Keratinocyte (primary cell): ENCODE results near the gene MLEC. TPM values are rescaled to one million over a fixed set of nuclear protein-coding genes. Genes with fewer than 3 reads are reported as not detected.

ENCODE experiments used
- DNase-seq: peaks from one replicate; pipeline ENCODE4 v3.0.0-alpha.2; 2011; ENCODE audit warnings: low read depth, missing footprints, low spot score
- FAIRE-seq: peaks from 2 replicates; lab custom pipeline; 2011; peaks lifted over from hg19 to GRCh38; lab: Jason Lieb, UNC
- H2AFZ ChIP-seq: 2 replicates; pipeline ENCODE4 v1.6.0; 2012; ENCODE audit warnings: low read length, control low read depth, inconsistent platforms; ENCODE audit not compliant: control insufficient read depth
- H3K27ac ChIP-seq: 2 replicates; pipeline ENCODE4 v1.5.1; 2011; ENCODE audit warnings: low read length; ENCODE audit not compliant: control insufficient read depth, insufficient read depth
- H3K27me3 ChIP-seq: 3 replicates; pipeline ENCODE4 v1.6.0; 2011; ENCODE audit warnings: low read length; ENCODE audit not compliant: control insufficient read depth, insufficient read depth; ENCODE audit errors: extremely low read depth
- H3K36me3 ChIP-seq, 2 experiments: 2 replicates in 1 of 2; 3 replicates in 1 of 2; pipeline ENCODE4 v1.5.1; 2011; ENCODE audit warnings: low read length in 2 of 2, mild to moderate bottlenecking in 1 of 2; ENCODE audit not compliant: control insufficient read depth in 2 of 2, insufficient read depth in 2 of 2; ENCODE audit errors: extremely low read depth in 1 of 2
- H3K4me1 ChIP-seq: 3 replicates; pipeline ENCODE4 v1.5.1; 2011; ENCODE audit warnings: low read length; ENCODE audit not compliant: control insufficient read depth, insufficient read depth; ENCODE audit errors: extremely low read depth
- H3K4me2 ChIP-seq: 3 replicates; pipeline ENCODE4 v1.6.0; 2011; ENCODE audit warnings: low read depth, low read length; ENCODE audit not compliant: control insufficient read depth, insufficient read depth; ENCODE audit errors: extremely low read depth
- H3K4me3 ChIP-seq, 3 experiments: fragments of 200-600 bp in 1 of 3; sonication (generic) in 1 of 3; 2 replicates in 2 of 3; 3 replicates in 1 of 3; pipeline ENCODE4 v1.5.1; 2011 to 2016; ENCODE audit warnings: low read length in 3 of 3, mild to moderate bottlenecking in 3 of 3, control low read depth in 2 of 3, inconsistent platforms in 1 of 3, low read depth in 1 of 3, mixed read lengths in 1 of 3, mixed run types in 1 of 3, moderate library complexity in 1 of 3; ENCODE audit not compliant: control insufficient read depth in 2 of 3, insufficient read depth in 2 of 3; ENCODE audit errors: extremely low read depth in 1 of 3
- H3K79me2 ChIP-seq: 2 replicates; pipeline ENCODE4 v1.6.0; 2012; ENCODE audit warnings: low read length; ENCODE audit not compliant: control insufficient read depth, insufficient read depth
- H3K9ac ChIP-seq: 3 replicates; pipeline ENCODE4 v1.6.0; 2011; ENCODE audit warnings: low read length; ENCODE audit not compliant: control insufficient read depth, insufficient read depth; ENCODE audit errors: extremely low read depth
- H3K9me1 ChIP-seq: 3 replicates; pipeline ENCODE4 v1.6.0; 2011; ENCODE audit warnings: low read length; ENCODE audit not compliant: control insufficient read depth, insufficient read depth; ENCODE audit errors: extremely low read depth
- H3K9me3 ChIP-seq: 2 replicates; pipeline ENCODE4 v1.5.1; 2012; ENCODE audit warnings: low read depth, low read length; ENCODE audit not compliant: control insufficient read depth
- H4K20me1 ChIP-seq: 3 replicates; pipeline ENCODE4 v1.6.0; 2011; ENCODE audit warnings: low read length; ENCODE audit not compliant: control insufficient read depth, insufficient read depth; ENCODE audit errors: extremely low read depth
- EZH2 ChIP-seq: IDR thresholded peaks from one replicate; pipeline ENCODE4 v1.6.1; 2012; ENCODE audit warnings: inconsistent platforms, mild to moderate bottlenecking, low read length, moderate library complexity
- dilution Hi-C: fragments of 300-500 bp; cut with MboI; formaldehyde crosslinking; loops from one replicate; pipeline ENCODE4 v1.7.0; 2020; ENCODE audit warnings: low sequenced_read_pairs; ENCODE audit not compliant: extremely low pct_ligation_motif_present
- polyA plus RNA-seq, 5 experiments: library from polyadenylated mRNA; depleted of rRNA in 3 of 5; stranded (reverse) in 3 of 5; stranded (forward) in 1 of 5; unstranded in 1 of 5; fragments of >200 nt; gene quantifications; 1 replicate in 1 of 5; 2 replicates in 3 of 5; 3 replicates in 1 of 5; pipeline versions ENCODE4 v1.2.1 to v1.2.3, GENCODE V29; 2011 to 2012; ENCODE audit warnings: missing spikeins in 2 of 5, low read depth in 1 of 5, low replicate concordance in 1 of 5
- TF ChIP-seq, protein P1 (sequence below), 3 experiments: IDR thresholded peaks in 1 of 3; conservative IDR thresholded peaks in 1 of 3; optimal IDR thresholded peaks in 1 of 3; 2 replicates in 2 of 3; 3 replicates in 1 of 3; pipeline versions ENCODE3 to v1.5.1; 2011; ENCODE audit warnings: low read length in 3 of 3, mild to moderate bottlenecking in 3 of 3, moderate library complexity in 2 of 3, control low read depth in 1 of 3, inconsistent platforms in 1 of 3; ENCODE audit not compliant: insufficient read depth in 2 of 3; ENCODE audit errors: extremely low read depth in 1 of 3

MLEC gene
- polyA plus RNA-seq, 1 donor (not counting 4 experiments of a cell fraction or from before 2014, with no cell fraction given), result 65.2 TPM

DNA sequence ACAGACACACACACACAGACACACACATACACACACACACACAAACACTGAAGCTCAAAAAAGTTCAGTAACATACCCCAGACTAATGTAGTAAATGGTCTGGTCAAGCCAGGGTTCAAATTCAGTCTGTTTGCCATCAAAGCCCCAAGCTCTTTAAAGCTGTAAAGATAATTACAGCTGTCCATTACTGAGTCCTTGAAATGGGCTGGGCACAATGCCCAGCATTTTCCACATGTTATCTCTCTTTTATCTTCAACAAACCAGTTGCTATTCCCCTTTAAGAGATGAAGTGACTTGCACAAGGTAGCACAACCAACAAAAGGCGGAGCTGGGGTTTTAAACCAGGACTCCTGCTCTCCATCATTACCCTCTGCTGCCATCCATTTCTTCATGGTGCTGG is 15.7 kb downstream of the MLEC start:
- Histone ChIP-seq H3K4me1 (no peaks in the 10 kb centered on the region), H3K79me2 (no peaks in the 10 kb centered on the region), H3K9me1 (no peaks in the 10 kb centered on the region), H2AFZ (no peak overlapping the region), H3K27ac (no peak overlapping the region), H4K20me1 (no peaks in the 10 kb centered on the region), H3K4me3 (no peak overlapping the region), H3K4me2 (no peak overlapping the region), H3K27me3 (no peaks in the 10 kb centered on the region), H3K9me3 (no peaks in the 10 kb centered on the region), H3K9ac (no peak overlapping the region), H3K36me3 (peaks cover 16 to 31% of the 10 kb centered on the region in 2 experiments)
- dilution Hi-C loops, result no loop called here
- DNase-seq, result no peak
- FAIRE-seq, result no peak
- TF ChIP-seq, protein P1, sequence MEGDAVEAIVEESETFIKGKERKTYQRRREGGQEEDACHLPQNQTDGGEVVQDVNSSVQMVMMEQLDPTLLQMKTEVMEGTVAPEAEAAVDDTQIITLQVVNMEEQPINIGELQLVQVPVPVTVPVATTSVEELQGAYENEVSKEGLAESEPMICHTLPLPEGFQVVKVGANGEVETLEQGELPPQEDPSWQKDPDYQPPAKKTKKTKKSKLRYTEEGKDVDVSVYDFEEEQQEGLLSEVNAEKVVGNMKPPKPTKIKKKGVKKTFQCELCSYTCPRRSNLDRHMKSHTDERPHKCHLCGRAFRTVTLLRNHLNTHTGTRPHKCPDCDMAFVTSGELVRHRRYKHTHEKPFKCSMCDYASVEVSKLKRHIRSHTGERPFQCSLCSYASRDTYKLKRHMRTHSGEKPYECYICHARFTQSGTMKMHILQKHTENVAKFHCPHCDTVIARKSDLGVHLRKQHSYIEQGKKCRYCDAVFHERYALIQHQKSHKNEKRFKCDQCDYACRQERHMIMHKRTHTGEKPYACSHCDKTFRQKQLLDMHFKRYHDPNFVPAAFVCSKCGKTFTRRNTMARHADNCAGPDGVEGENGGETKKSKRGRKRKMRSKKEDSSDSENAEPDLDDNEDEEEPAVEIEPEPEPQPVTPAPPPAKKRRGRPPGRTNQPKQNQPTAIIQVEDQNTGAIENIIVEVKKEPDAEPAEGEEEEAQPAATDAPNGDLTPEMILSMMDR (optimal IDR thresholded peaks at IDR 0.05 in 1 of 3, IDR thresholded peaks at IDR 0.05 in 1 of 3, conservative IDR thresholded peaks at IDR 0.05 in 1 of 3; ENCODE audit: extremely low read depth in 1 of 3, insufficient read depth in 2 of 3, low read length in 3 of 3), result no peak
- TF ChIP-seq EZH2, result no peak

DNA sequence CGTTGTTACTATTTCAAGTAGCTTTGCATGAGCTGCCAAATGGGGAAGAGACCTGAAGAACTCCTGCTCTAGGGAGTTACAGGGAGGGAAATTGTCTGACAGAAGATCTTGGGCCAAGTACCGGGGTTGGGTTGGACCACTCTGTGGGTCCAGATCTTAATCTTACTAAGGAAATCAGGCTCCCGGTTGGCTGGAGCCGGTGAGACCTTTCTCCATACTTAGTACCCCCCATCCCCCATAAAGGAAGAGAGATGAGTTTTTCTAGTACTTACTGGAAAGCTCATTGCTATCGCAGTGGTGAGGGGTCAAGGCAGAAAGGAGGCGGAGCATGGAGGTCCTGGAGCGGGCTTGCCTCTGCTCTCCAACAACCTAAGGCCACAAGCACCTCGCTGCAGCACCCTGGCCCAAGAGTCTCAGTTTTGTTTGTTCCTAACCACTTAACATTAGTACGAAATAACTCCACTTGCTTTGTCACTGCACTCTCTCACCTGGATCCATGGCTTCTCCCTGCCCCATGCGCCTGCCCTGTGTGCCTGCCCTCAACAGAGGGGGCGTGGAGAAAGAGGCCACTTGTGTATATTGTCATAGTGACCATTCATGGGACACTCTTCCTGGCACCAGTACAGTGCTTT is 16.5 kb downstream of the MLEC start:
- FAIRE-seq, result no peak
- Histone ChIP-seq H3K9me1 (no peaks in the 10 kb centered on the region), H3K4me1 (no peaks in the 10 kb centered on the region), H3K27ac (no peak overlapping the region), H3K27me3 (no peaks in the 10 kb centered on the region), H4K20me1 (no peaks in the 10 kb centered on the region), H3K36me3 (peaks cover 12 to 26% of the 10 kb centered on the region in 2 experiments), H3K9ac (no peak overlapping the region), H2AFZ (no peak overlapping the region), H3K4me3 (no peak overlapping the region), H3K79me2 (no peaks in the 10 kb centered on the region), H3K9me3 (no peaks in the 10 kb centered on the region), H3K4me2 (no peak overlapping the region)
- DNase-seq, result no peak
- no peak for TF ChIP-seq EZH2
- TF ChIP-seq, protein P1 (optimal IDR thresholded peaks at IDR 0.05 in 1 of 3, IDR thresholded peaks at IDR 0.05 in 1 of 3, conservative IDR thresholded peaks at IDR 0.05 in 1 of 3; ENCODE audit: extremely low read depth in 1 of 3, insufficient read depth in 2 of 3, low read length in 3 of 3), result no peak
- dilution Hi-C loops, result no loop called here
